ENCODE data around the gene AHNAK2.

Gene AHNAK2

GRCh38 chr14:105012171-105012985, 34.2 kb upstream of the AHNAK2 start:
- peak; percentile 46 for DNase-seq (ENCODE audit: low spot score)

GRCh38 chr14:105011312-105011990, 33.3 kb upstream of the AHNAK2 start:
- DNase-seq (ENCODE audit: low spot score) = peak; percentile 24

- DNase-seq (ENCODE audit: low spot score) = no peak
Measured at GRCh38 chr14:105010891-105011291, 32.7 kb upstream of the AHNAK2 start.

GRCh38 chr14:105010106-105010505, 31.9 kb upstream of the AHNAK2 start:
- DNase-seq (ENCODE audit: low spot score) = no peak

GRCh38 chr14:105007593-105008264, 29.6 kb upstream of the AHNAK2 start:
- no peak for DNase-seq (ENCODE audit: low spot score)

- no peak for DNase-seq (ENCODE audit: low spot score)
Measured at GRCh38 chr14:105006831-105007592, 28.8 kb upstream of the AHNAK2 start.

GRCh38 chr14:105005929-105006830, 28.0 kb upstream of the AHNAK2 start:
- DNase-seq (ENCODE audit: low spot score) = no peak

GRCh38 chr14:105005329-105005928, 27.3 kb upstream of the AHNAK2 start:
- no peak for DNase-seq (ENCODE audit: low spot score)

GRCh38 chr14:104999361-104999760, 21.2 kb upstream of the AHNAK2 start:
- no peak for DNase-seq (ENCODE audit: low spot score)

- DNase-seq (ENCODE audit: low spot score) = no peak
Measured at GRCh38 chr14:104998801-104999200, 20.6 kb upstream of the AHNAK2 start.

GRCh38 chr14:104996483-104996882, 18.3 kb upstream of the AHNAK2 start:
- no peak for DNase-seq (ENCODE audit: low spot score)

- DNase-seq (ENCODE audit: low spot score) = no peak
Measured at GRCh38 chr14:104996032-104996431, 17.9 kb upstream of the AHNAK2 start.

- no peak for DNase-seq (ENCODE audit: low spot score)
Measured at GRCh38 chr14:104994978-104995377, 16.8 kb upstream of the AHNAK2 start.

GRCh38 chr14:104993808-104994591, 15.8 kb upstream of the AHNAK2 start:
- no peak for DNase-seq (ENCODE audit: low spot score)

- no peak for DNase-seq (ENCODE audit: low spot score)
Measured at GRCh38 chr14:104993306-104993705, 15.1 kb upstream of the AHNAK2 start.

- DNase-seq (ENCODE audit: low spot score) = no peak
Measured at GRCh38 chr14:104992501-104992900, 14.3 kb upstream of the AHNAK2 start.

- no peak for DNase-seq (ENCODE audit: low spot score)
Measured at GRCh38 chr14:104991896-104992230, 13.7 kb upstream of the AHNAK2 start.

- no peak for DNase-seq (ENCODE audit: low spot score)
Measured at GRCh38 chr14:104989951-104990303, 11.8 kb upstream of the AHNAK2 start.

- DNase-seq (ENCODE audit: low spot score) = no peak
Measured at GRCh38 chr14:104989236-104989950, 11.2 kb upstream of the AHNAK2 start.

Measured in cerebellar cortex (tissue), 1 donor.